GM10266 (cell line): ENCODE measurements around the gene GIT2.
"Not testable (repeated sequence)": the region's sequence is repeated elsewhere in the genome, so short reads cannot be mapped to it uniquely, and the experiment has no call there.

Experiments
- DNase-seq: peaks from one replicate; pipeline ENCODE4 v3.0.0; 2012; ENCODE audit errors: extremely low spot score
- TF ChIP-seq, protein P1 (sequence below): IDR thresholded peaks from 2 replicates; pipeline ENCODE4 v1.5.1; 2012; ENCODE audit warnings: mild to moderate bottlenecking, low read depth; ENCODE audit not compliant: control insufficient read depth, insufficient read depth; ENCODE audit errors: missing control alignments

Gene GIT2

DNA sequence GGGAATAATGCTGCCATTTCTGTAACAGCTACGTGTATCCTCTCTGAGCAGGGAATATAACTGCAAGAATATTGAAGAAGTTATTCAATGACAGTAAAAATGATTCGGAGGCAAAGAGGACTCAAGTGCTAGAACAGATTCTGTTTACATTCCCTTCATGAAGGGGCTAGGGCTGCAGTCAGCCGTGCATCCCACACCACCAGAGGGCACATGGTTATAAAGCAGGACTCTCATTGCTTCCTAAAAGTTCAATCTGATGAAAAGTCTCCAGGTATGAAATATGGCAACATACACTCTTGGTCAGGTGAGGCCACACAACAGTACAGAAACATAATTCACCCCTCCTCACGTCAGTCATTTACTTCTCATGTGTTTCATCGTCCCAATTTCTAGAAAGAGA is 62.1 kb downstream of the GIT2 start:
- DNase-seq: no peak
- TF ChIP-seq, protein P1, sequence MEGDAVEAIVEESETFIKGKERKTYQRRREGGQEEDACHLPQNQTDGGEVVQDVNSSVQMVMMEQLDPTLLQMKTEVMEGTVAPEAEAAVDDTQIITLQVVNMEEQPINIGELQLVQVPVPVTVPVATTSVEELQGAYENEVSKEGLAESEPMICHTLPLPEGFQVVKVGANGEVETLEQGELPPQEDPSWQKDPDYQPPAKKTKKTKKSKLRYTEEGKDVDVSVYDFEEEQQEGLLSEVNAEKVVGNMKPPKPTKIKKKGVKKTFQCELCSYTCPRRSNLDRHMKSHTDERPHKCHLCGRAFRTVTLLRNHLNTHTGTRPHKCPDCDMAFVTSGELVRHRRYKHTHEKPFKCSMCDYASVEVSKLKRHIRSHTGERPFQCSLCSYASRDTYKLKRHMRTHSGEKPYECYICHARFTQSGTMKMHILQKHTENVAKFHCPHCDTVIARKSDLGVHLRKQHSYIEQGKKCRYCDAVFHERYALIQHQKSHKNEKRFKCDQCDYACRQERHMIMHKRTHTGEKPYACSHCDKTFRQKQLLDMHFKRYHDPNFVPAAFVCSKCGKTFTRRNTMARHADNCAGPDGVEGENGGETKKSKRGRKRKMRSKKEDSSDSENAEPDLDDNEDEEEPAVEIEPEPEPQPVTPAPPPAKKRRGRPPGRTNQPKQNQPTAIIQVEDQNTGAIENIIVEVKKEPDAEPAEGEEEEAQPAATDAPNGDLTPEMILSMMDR: peak; percentile 43

- TF ChIP-seq, protein P1: no peak
- DNase-seq: no peak
These were observed 63.2 kb downstream of the GIT2 start for GRCh38 chr12:109932878-109933503.

DNA sequence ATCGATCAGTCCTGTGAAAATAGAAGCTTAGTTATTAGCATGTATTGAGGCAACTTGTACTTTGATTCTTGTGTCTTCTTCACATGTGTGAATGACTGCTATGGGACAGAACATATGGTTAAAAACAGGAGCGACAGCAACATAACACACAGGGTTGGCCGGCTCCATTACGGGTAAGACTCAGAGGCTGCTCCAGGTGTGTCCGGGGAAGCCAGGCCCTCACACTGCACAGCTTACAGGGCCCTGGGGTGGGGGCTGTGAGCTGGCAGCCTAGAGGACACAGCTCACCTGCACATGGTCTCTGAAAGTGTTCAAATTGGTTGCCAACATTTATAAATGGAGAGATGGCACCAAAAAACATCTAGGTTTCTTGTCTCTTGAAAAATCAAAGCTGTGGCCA is 65.0 kb downstream of the GIT2 start:
- DNase-seq: no peak
- TF ChIP-seq, protein P1: no peak

- no peak for DNase-seq
- TF ChIP-seq, protein P1: no peak
These were observed 66.0 kb downstream of the GIT2 start for GRCh38 chr12:109930028-109930800.

DNA sequence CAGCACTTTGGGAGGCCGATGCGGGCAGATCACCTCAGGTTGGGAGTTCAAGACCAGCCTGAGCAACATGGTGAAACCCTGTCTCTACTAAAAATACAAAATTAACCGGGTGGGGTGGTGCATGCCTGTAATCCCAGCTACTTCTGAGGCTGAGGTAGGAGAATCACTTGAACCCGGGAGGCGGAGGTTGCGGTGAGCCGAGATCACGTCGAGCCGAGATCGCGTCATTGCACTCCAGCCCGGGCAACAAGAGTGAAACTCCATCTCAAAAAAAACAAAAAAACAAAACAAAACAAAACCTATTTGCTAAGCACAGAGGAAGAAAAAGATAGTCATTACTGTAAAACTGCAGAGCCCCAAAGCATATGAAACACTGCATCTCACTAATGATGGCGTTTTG is 66.8 kb downstream of the GIT2 start:
- not testable (repeated sequence) for DNase-seq

GRCh38 chr12:109928058-109928656 is 68.0 kb downstream of the GIT2 start:
- TF ChIP-seq, protein P1: no peak
- DNase-seq: no peak

- TF ChIP-seq, protein P1: peak; percentile 46
- DNase-seq: peak; percentile 47
These were observed 68.5 kb downstream of the GIT2 start for GRCh38 chr12:109927622-109928021.
